Frontal cortex (tissue), 4 donors: ENCODE measurements around the gene ZNF189. TPM values are rescaled to one million over a fixed set of nuclear protein-coding genes. Genes with fewer than 3 reads are reported as not detected.

Experiments used
- DNase-seq, 2 donors: peaks; one replicate each; pipeline ENCODE4 v3.0.0; 2012; ENCODE audit warnings: low spot score in 2 of 2
- FAIRE-seq: peaks from 2 replicates; lab custom pipeline; 2012; peaks lifted over from hg19 to GRCh38; lab: Jason Lieb, UNC
- small RNA-seq: library from RNA; depleted of rRNA; stranded (forward); fragments of <200 nt; gene quantifications from one replicate; pipeline ENCODE3, GENCODE V24; 2014
- total RNA-seq: library from RNA; depleted of rRNA; stranded (reverse); fragments of >200 nt; gene quantifications from one replicate; pipeline ENCODE4 v1.2.3, GENCODE V29; 2014
- donor health status: control.
- donor health status: control.
- donor health status: control.

ZNF189 gene
- total RNA-seq, 1 donor from 2014 or later: 54.6 TPM

- no peak for FAIRE-seq
- no peak for DNase-seq
Observed at GRCh38 chr9:101445353-101446029, 46.8 kb downstream of the ZNF189 start.

GRCh38 chr9:101446732-101447131 lies 48.1 kb downstream of the ZNF189 start:
- FAIRE-seq: no peak
- DNase-seq: no peak

GRCh38 chr9:101448680-101449070 lies 50.0 kb downstream of the ZNF189 start:
- DNase-seq (no peak), FAIRE-seq (no peak)

- FAIRE-seq: no peak
Observed at GRCh38 chr9:101449071-101449721, 50.5 kb downstream of the ZNF189 start.

GRCh38 chr9:101450931-101451330 lies 52.3 kb downstream of the ZNF189 start:
- no peak for FAIRE-seq
- DNase-seq: no peak

More at GRCh38 chr9:101449071-101449721, 50.5 kb downstream of the ZNF189 start:
- peak; percentile 41 to 67 for DNase-seq

GRCh38 chr9:101451498-101451897 lies 52.8 kb downstream of the ZNF189 start:
- no peak for DNase-seq
- FAIRE-seq: no peak

GRCh38 chr9:101453776-101454570 lies 55.3 kb downstream of the ZNF189 start:
- no peak for FAIRE-seq
- DNase-seq: no peak

GRCh38 chr9:101455656-101456240 lies 57.1 kb downstream of the ZNF189 start:
- FAIRE-seq: no peak
- no peak for DNase-seq

GRCh38 chr9:101457003-101457402 lies 58.4 kb downstream of the ZNF189 start:
- DNase-seq: no peak
- FAIRE-seq: no peak

GRCh38 chr9:101458963-101459631 lies 60.4 kb downstream of the ZNF189 start:
- DNase-seq (peak; percentile 30 to 58), FAIRE-seq (no peak)

Small RNAs within 50 kb of the gene (small RNA-seq; reads per million reads assigned to genes)
- not detected for gene AL353621.2

Other genes starting within 250 kb of the ZNF189 start
- under 0.01 TPM for gene BAAT, start 13.8 kb upstream of the ZNF189 start, total RNA-seq
- gene MRPL50, start 233 bp upstream of the ZNF189 start, total RNA-seq: 56.3 TPM
- not detected for gene ALDOB, start 36.9 kb downstream of the ZNF189 start, total RNA-seq
- gene RNF20, start 135.0 kb downstream of the ZNF189 start, total RNA-seq: 34.6 TPM
- 0.41 TPM for gene PPP3R2, start 196.1 kb downstream of the ZNF189 start, total RNA-seq